ENCODE results near the gene TMEM18.

Gene TMEM18

DNA sequence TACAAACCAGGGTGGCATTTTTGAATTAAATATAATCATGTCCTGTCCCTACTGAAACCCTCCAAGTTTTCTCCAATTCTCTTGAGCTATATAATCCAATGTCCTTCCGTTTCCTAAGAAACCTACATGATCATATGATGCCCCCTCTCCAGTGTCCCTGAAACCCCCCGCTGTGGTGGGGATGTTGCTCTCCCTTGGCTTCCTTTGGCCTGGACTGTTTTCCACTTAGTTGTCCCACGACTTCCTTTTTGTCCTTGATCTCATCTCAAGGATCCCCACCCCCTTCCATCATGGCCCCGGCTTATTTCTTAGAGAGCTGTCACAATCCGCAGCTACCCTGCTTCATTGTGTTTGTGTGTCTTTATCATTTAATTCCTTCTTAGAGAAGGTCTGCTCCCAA, 43.8 kb downstream of the TMEM18 start:
- no peak for DNase-seq

DNA sequence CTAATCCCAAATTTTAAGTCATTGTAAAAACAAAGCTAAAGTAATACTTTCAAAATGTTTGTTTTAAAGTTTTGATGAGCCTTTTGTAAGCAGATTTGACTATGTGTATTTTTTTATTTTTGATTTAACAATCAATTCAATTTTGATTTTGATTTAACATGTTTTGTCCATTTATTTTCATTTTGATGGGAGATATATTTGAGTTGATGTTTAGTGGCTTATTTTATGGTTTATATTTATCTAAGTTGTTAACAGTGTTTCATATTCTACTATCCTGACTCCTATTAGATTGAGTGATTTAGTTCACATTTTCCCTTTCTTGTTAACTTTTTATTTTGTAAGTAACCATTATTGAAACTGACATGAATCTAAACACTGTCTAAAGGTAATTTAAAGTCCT, 44.7 kb downstream of the TMEM18 start:
- no peak for DNase-seq

- DNase-seq, result no peak
These were observed 45.5 kb downstream of the TMEM18 start for GRCh38 chr2:631741-632140.

DNA sequence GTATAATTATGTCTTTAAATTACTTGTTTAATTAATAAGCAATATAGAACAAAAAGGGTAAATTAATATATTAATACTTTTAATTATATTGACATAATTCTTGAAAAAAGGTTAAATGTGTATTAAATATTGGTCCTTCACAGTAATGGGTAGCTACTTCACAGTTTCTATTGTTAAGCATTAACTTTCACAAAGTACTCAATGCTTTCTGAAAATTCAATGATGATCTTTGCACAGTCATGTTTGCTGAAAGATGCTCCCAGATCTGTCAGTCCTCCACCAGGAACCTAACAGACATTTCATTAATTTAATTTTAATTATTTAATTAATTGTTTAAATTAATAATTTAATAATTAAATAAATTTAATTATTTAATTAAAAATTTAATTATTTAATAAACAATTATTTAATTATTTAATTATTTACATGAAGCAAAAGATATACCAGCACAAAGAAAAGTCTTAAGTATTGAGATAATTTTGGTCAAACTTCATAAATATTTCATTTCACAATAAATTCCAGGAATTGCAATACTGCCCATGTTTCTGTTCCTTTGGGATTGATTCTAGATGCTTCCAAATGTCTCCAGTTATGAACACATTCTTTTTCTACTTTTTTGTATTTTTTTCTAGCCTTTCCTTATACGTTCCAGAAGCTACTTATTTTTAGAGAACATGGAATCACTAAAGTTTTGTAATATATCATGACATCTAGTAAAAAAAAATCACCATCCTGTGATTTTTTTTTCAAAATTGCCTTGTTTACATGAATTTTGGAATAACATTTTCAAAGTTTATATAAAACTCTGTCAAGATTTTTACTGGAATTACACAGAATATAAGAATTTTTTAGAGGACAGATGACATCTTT, 46.5 kb downstream of the TMEM18 start:
- no peak for DNase-seq

DNA sequence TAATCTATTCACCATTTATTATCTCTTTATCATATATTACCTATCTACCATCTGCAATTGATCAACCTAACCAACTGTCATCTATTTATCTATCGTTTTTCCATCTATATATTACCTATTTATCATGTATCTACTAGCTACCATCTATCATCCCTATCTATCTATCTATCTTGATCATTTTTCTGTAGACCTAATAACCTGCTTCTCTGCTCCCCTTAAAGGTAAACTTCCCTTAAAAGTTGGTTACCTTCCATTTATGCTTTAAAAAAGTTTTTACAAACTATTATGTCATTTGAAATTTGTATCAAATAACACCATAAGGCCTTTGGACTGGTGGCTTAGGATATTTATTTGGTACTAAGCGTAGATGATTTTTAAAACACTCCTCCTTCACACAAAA, 47.2 kb downstream of the TMEM18 start:
- DNase-seq, result no peak

DNA sequence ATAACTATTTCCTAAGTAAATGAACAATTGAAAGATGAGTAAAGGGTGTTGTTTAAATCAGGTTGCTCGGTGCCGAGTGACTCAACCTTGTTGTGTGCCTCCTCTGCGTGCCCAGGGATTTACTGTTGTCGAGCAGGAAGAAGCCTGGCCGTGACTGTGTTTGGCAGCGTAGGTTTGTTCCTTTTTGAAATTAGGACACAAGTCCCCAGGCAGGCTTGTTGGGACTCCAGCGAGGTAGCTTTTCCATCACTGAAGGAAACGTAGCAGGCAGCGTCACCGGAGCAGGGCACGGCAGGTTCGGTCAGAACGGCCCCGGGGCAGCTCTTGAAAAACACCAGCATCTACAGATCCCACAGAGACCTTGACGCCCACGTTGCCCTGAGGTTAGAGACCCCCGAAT, 48.6 kb downstream of the TMEM18 start:
- DNase-seq, result no peak

DNA sequence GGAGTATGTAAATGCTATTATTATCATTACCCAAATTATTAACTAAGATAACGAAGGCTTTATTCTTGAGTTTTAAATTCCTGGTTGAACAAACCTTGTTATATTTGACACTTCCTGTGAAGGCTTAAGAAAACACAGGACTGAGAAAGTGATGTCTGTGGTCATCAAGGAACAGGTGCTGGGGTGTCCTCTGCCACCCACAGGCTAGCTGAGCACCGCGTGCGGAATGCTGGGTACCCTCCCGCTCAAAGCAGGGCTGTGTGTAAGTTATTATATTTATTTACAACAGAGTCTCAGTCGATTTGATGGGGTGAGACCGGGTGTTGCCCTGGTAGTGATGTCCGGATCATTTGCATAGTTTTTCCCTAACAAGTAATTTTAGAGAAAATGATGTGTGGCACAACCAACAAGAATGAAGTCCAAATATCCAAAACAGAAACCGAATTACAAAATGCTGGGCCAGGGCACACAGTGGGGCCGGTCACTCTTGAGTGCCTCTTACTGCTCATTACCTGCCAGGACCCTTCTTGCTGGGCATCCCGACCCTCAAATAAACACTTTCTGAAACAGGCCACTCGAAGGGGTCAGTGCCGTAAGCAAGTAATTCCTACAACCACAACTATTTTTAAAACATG, 49.2 kb downstream of the TMEM18 start:
- no peak for DNase-seq

GRCh38 chr2:627340-627709, 49.9 kb downstream of the TMEM18 start:
- DNase-seq, result no peak

GRCh38 chr2:626491-627339, 50.5 kb downstream of the TMEM18 start:
- no peak for DNase-seq

- DNase-seq, result no peak
These were observed 51.5 kb downstream of the TMEM18 start for GRCh38 chr2:625415-626333.

DNA sequence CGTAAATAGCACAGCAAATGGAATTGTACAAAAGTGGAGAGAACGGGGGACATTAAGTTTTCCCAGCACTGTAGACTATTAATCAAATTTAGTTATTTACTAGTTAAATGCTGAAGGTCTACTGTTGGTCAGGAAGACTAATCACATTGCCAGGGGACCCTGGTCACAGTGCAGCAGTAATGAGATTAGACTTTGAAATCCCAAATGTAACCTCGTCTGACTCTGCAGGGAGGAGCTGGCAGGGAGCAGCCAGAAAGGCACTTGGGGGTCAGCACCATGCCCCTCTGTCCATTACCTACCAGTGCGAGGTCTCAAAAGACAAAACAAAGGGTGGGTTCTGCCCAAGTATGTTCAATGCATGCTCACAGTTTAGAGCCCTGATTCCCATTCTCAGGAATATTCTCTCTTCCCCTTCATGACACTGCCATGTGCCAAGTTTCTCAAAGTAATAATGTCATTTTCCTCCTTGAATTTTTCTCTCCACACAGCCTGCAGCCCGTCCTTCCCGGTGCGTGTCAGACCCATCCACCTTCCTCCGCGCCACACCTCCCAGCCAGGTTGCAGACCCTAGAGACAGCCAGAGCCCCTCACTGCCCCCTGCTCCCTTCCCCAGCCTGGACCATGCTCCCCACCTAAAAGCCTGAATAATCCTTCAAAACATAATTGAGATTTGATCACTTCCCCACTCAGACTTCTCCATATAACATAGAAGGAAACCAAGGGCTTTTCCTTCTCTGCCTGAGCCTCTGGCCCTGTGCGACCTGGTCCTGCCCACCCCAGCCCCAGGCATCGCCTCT, 52.5 kb downstream of the TMEM18 start:
- no peak for DNase-seq

GRCh38 chr2:624096-624495, 53.1 kb downstream of the TMEM18 start:
- DNase-seq, result no peak

GRCh38 chr2:623130-623922, 53.9 kb downstream of the TMEM18 start:
- no peak for DNase-seq

DNA sequence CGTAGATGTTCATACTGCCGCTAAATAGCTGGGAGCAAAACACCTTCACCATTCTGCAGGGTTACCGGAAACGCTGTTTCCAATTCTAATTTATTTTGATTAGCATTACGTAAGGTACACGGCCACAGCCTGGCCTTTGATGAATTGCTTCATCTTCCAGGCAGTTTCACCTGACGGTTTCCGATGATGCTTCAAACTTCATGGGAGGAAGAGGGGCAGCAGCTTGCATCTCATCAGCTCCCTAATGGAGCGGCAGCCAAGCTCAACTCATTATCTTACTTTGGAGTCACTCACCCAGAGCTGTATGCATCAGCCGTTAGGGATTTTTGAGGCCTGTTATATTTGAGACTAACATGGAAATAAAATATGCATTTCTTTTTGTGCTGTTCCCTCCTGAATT, 54.8 kb downstream of the TMEM18 start:
- no peak for DNase-seq

DNA sequence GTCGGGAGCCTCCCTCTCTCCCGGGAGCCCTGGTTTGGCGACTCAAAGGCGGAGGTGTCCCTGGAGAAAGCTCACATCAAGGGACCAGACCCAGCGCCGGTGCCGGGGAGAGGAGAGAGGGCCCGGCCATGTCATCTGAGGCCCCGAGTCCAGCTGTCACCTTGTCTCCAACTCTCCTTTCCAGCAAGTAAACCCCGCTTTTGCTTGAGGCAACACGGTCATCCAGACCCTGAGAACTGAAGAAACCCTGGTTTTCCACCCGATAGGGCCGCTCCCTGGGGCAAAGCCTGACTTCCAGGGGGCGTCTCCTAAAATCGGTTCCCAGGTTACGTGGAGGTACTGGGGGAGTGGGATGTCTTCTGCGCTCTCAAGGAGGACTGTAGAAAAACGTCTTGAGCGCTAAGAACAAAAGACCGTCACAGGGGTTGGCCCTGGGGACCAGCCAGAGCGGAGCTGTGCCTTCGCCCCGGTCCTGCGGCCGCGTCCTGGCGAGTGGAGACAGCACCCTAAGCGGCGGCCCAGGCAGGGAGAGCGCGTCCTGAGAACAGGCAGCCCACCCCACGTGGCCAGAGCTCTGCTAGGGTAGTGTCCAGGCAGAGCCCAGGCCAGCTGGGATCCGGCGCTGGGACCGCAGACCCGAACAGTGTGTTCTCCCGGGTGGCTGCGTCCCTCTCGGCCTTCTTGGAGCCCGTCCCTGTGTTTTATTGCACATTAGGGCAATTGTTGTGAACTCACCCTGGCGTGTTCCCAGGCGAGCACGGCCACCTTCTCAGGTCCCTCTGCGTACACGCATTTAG, 55.7 kb downstream of the TMEM18 start:
- no peak for DNase-seq

DNA sequence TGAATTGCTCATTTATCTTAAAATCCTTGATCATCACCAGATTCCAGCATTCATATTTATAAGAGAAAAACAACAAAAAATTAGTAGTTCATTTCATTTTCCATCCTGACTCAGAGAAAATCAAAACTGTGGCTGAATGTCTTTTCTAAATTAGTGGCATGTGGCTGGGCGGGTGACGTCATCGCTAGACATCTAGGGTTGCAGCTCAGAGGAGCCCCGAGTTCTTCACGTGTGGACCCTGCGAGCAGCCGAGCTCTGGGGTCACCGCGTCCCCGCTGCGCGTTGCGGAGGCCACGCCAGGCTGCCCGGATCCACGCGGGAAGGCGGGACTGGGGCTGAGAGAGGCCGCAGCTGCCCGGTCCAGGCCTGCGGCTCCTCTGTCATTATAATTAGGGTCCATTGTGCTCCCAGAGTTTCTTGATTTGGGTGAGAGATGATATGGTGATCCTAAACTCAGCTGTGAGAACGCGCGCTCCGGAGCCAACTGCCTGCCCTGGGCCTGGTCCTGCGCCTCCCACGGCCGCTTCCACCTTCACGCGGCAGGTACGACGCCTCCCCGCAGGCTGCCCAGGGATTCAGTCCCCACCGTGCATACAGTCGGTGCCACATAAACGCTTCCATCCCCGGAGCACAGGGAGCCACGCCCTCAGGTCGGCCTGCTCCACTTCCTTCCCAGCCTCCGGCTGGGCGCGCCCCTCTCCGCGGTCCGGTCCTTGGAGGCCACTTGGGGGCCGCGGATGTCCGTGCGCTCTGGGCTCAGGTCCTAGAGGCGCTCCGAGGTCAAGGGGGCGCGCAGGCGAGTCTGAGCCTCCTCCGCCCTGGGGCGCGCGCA, 56.5 kb downstream of the TMEM18 start:
- no peak for DNase-seq

GRCh38 chr2:620004-620403, 57.2 kb downstream of the TMEM18 start:
- no peak for DNase-seq

DNA sequence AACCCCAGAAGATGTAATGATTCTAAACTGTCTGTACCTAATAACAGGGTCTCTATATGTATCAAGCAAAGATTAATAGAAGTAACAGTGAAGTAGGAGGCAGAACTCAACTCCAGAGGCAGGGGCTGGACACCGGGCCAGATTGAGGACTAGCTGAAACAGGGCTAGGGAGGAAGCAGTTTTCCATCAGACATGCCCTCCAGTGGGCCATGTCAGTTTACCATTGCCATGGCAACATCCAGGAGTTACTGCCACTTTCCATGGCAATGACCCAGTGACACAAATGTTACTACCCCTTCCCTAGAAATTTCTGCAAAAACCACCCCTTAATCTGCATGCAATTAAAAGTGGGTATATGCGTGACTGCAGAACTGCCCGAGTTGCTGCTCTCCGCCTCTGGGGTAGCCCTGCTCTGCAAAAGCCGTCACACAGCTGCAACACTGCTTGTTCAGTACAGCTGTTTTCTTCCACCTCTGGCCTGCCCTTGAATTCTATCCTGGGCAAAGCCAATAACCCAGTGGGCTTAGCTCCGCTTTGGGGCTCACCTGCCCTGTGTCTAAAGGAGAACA, 58.7 kb downstream of the TMEM18 start:
- DNase-seq, result no peak

DNA sequence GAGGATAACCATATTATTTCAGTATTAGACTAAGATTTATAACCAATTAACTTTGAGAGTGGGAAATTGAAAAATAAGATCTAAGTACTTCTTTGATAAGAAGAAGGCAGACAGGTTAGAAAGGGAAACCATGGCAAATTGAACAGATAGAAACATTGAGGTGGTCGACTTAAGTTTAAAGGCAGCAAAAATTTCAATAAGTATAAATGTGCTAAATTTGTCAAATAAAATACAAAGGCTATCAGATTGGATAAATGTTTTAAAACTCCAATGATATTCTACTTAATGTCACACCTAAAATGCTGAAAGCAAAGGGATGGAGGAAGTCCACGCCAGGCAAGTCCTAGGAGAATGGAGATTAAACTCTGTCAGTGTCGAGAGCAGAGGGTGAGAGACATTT, 59.2 kb downstream of the TMEM18 start:
- no peak for DNase-seq
